Body of pancreas (tissue), 4 donors: ENCODE data around the gene TARS1. TPM values are rescaled to one million over a fixed set of nuclear protein-coding genes. Genes with fewer than 3 reads are reported as not detected.

Source experiments
- ATAC-seq: fragments of 150-250 bp; one replicate; pipeline ENCODE4 v1.9.1; 2016
- DNase-seq, 4 donors: peaks; one replicate each; pipeline ENCODE4 v3.0.0-alpha.2; 2019
- H3K27ac ChIP-seq, 4 donors: fragments of 200-600 bp; sonication (generic); 1 replicate in 3 of 4; 2 replicates in 1 of 4; pipeline versions ENCODE4 v1.5.1 to v1.6.1; 2016 to 2019; ENCODE audit warnings: mild to moderate bottlenecking in 1 of 4, mixed read lengths in 1 of 4, moderate library complexity in 1 of 4
- H3K27me3 ChIP-seq, 2 donors: fragments of 200-600 bp; sonication (generic); one replicate each; pipeline ENCODE4 v1.6.0; 2016; ENCODE audit warnings: mild to moderate bottlenecking in 1 of 2
- H3K36me3 ChIP-seq, 2 donors: fragments of 200-600 bp; sonication (generic); replicated peaks in 1 of 2; 2 replicates each; pipeline ENCODE4 v1.5.1; 2016; ENCODE audit warnings: low read depth in 2 of 2; ENCODE audit not compliant: insufficient read depth in 1 of 2
- H3K4me1 ChIP-seq: fragments of 200-600 bp; sonication (generic); one replicate; pipeline ENCODE4 v1.6.0; 2016
- H3K4me3 ChIP-seq, 2 donors: fragments of 200-600 bp; sonication (generic); 1 replicate in 1 of 2; 2 replicates in 1 of 2; pipeline ENCODE4 v1.5.1; 2016 to 2019
- H3K9me3 ChIP-seq, 3 donors: fragments of 200-600 bp; sonication (generic); 1 replicate in 2 of 3; 2 replicates in 1 of 3; pipeline ENCODE4 v1.5.1; 2016
- POLR2A ChIP-seq, 3 donors: fragments of 450-650 bp; IDR thresholded peaks; one replicate each; pipeline ENCODE4 v1.6.1; 2016; ENCODE audit warnings: antibody characterized with exemption in 3 of 3, mild to moderate bottlenecking in 2 of 3
- WGBS, 2 donors: methylation state at CpG; one replicate each; pipeline ENCODE4 v1.1.5; 2017; 5-methylcytosine and 5-hydroxymethylcytosine counted together
- intact Hi-C: fragments of 100-400 bp; cut with DNase I; formaldehyde crosslinking; loops from one replicate; pipeline ENCODE4 v1.15.1; 2023
- total RNA-seq, 2 donors: library from RNA; depleted of rRNA; stranded (reverse); fragments of >200 nt; gene quantifications; one replicate each; pipeline ENCODE4 v1.1.0, GENCODE V29; 2016
- TF ChIP-seq, protein P1 (sequence below), 7 experiments: fragments of 450-650 bp in 4 of 7; fragments of 200-600 bp in 3 of 7; sonication (generic) in 3 of 7; IDR thresholded peaks; one replicate each; pipeline ENCODE4 v1.5.1; 2016 to 2019; ENCODE audit warnings: antibody characterized with exemption in 7 of 7

TARS1 gene
- total RNA-seq, 2 donors from 2014 or later = 38.4 to 52.1 TPM

DNA sequence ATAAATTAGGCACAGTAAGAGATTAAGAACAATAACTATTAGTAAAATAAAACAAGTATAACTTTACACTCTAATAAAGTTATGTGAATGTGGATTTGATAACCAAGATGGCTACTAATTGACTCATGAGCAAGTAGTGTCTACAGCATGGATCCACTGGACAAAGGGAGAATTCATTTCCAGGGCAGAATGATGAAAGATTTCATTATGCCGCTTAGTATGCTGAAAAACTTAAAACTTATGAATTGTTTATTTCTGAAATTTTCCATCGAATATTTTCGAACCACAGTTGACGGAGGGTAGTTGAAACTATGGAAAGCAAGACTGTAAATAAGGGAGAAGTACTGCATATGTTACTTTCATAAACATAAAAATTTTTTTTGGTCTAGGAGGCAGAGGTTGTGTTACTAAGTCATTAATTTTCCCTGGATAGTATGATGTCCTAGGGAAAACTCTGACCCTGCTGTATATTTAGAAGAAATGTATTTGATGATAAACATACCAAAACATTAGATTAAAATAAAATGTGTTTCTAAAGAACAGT, 24.9 kb upstream of the TARS1 start:
- no peaks in the 10 kb centered on the region for H3K9me3 ChIP-seq
- H3K4me1 ChIP-seq = no peaks in the 10 kb centered on the region
- no peak for ATAC-seq
- H3K27me3 ChIP-seq = no peaks in the 10 kb centered on the region
- 66 to 80% methylated on average over 4 of the region's 4 CpGs for WGBS, 2 donors
- DNase-seq = no peak
- intact Hi-C loops = no loop called here
- no peak overlapping the region for H3K27ac ChIP-seq
- TF ChIP-seq, protein P1, sequence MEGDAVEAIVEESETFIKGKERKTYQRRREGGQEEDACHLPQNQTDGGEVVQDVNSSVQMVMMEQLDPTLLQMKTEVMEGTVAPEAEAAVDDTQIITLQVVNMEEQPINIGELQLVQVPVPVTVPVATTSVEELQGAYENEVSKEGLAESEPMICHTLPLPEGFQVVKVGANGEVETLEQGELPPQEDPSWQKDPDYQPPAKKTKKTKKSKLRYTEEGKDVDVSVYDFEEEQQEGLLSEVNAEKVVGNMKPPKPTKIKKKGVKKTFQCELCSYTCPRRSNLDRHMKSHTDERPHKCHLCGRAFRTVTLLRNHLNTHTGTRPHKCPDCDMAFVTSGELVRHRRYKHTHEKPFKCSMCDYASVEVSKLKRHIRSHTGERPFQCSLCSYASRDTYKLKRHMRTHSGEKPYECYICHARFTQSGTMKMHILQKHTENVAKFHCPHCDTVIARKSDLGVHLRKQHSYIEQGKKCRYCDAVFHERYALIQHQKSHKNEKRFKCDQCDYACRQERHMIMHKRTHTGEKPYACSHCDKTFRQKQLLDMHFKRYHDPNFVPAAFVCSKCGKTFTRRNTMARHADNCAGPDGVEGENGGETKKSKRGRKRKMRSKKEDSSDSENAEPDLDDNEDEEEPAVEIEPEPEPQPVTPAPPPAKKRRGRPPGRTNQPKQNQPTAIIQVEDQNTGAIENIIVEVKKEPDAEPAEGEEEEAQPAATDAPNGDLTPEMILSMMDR (IDR thresholded peaks at IDR 0.05) = no peak
- no peak for TF ChIP-seq POLR2A (IDR thresholded peaks at IDR 0.05)
- no peaks in the 10 kb centered on the region for H3K36me3 ChIP-seq
- no peak overlapping the region for H3K4me3 ChIP-seq

DNA sequence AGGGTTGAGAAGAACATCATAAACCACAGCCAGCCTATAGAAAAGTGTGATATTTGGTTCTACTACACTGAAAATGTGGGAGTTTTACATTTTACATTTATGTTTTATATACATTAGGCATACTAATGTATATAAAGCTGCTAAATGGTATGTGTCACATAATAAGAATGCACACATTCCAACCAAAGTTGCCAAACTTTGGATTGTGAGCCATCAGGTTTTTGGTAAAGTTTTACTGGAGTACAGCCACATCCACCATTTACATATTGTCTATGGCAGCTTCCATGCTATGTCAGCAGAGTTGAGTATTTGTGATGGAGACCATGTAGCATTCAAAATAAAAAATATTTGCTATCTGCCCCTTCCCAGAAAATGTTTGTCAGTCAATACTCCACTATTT, 23.1 kb upstream of the TARS1 start:
- H3K4me3 ChIP-seq = no peak overlapping the region
- H3K27ac ChIP-seq = no peak overlapping the region
- ATAC-seq = no peak
- no peaks in the 10 kb centered on the region for H3K4me1 ChIP-seq
- H3K27me3 ChIP-seq = no peaks in the 10 kb centered on the region
- H3K36me3 ChIP-seq = no peaks in the 10 kb centered on the region
- intact Hi-C loops = no loop called here
- TF ChIP-seq, protein P1 (IDR thresholded peaks at IDR 0.05) = no peak
- no peak for TF ChIP-seq POLR2A (IDR thresholded peaks at IDR 0.05)
- no peak for DNase-seq
- H3K9me3 ChIP-seq = no peaks in the 10 kb centered on the region

DNA sequence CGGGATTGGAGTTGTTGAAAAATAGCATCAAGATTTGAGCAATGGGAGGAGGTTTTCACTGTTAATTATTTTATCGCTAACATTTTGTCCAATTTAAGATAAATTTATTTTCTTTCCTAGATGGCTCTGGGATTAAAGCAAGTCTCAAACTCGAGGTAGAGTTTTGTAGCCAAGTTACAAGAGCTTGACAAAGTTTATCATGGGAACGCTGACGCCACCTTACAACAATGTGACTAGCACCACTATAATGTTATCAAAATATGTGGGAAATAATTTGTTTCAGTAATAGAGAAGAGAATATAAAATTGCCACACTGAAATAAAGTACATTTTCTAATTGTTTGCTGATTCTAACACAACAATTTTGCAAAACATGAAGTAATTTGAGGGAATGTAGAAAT, 19.8 kb upstream of the TARS1 start:
- no peak overlapping the region for H3K27ac ChIP-seq

DNA sequence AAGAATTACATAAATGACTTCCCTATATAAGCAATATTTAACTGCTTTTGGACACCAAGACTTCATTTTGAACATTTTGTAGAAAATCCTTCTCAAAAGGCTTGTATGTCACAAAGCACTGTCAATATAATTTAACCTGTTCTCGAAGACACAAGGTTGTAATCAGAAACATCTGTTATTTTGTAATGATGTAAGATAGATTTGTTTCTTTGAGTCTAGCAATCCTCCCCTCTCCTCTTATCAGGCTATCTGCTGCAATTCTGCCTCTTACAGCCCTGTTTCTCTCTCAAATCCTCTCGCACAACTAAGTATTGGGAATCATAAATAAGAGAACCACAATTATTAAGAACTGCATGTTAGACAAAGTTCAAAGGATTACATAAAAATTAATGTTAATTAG, 18.6 kb upstream of the TARS1 start:
- ATAC-seq = no peak

More for the DNA sequence above, 19.8 kb upstream of the TARS1 start:
- TF ChIP-seq POLR2A (IDR thresholded peaks at IDR 0.05) = no peak
- TF ChIP-seq, protein P1 (IDR thresholded peaks at IDR 0.05) = no peak
- no peaks in the 10 kb centered on the region for H3K4me1 ChIP-seq
- ATAC-seq (no peak), DNase-seq (no peak)
- no peak overlapping the region for H3K4me3 ChIP-seq
- no peaks in the 10 kb centered on the region for H3K27me3 ChIP-seq
- H3K9me3 ChIP-seq = no peaks in the 10 kb centered on the region
- WGBS, 2 donors = 67 to 75% methylated on average over 5 of the region's 5 CpGs
- intact Hi-C loops = no loop called here
- no peaks in the 10 kb centered on the region for H3K36me3 ChIP-seq

More for the DNA sequence above, 18.6 kb upstream of the TARS1 start:
- no peaks in the 10 kb centered on the region for H3K4me1 ChIP-seq
- H3K4me3 ChIP-seq = no peak overlapping the region
- 78 to 79% methylated on average over 2 of the region's 2 CpGs for WGBS, 2 donors
- intact Hi-C loops = no loop called here
- no peaks in the 10 kb centered on the region for H3K27me3 ChIP-seq
- DNase-seq = no peak
- no peaks in the 10 kb centered on the region for H3K9me3 ChIP-seq
- TF ChIP-seq, protein P1 (IDR thresholded peaks at IDR 0.05) = no peak
- TF ChIP-seq POLR2A (IDR thresholded peaks at IDR 0.05) = no peak
- H3K27ac ChIP-seq = no peak overlapping the region
- no peaks in the 10 kb centered on the region for H3K36me3 ChIP-seq
